BJ (cell line): ENCODE results near the gene KCNJ15. TPM values are rescaled to one million over a fixed set of nuclear protein-coding genes. Genes with fewer than 3 reads are reported as not detected.

Experiments used
- CTCF ChIA-PET: fragments of 350-600 bp; formaldehyde crosslinking; extraction: SDS; loops from one replicate; lab custom pipeline; 2021; ENCODE audit warnings: antibody characterized with exemption, inconsistent platforms; lab: Yijun Ruan, JAX
- POLR2A ChIA-PET: fragments of 300-600 bp; sonication (Branson Sonifier 250); formaldehyde crosslinking; extraction: SDS; loops from one replicate; lab custom pipeline; 2021; ENCODE audit warnings: antibody characterized with exemption; lab: Charles Lee
- DNase-seq: peaks from one replicate; pipeline ENCODE4 v3.0.0-alpha.2; 2011; ENCODE audit warnings: low read depth
- H3K27me3 ChIP-seq: 2 replicates; pipeline ENCODE4 v1.6.0; 2011; ENCODE audit warnings: low read length; ENCODE audit not compliant: control insufficient read depth, insufficient read depth
- H3K36me3 ChIP-seq: 2 replicates; pipeline ENCODE4 v1.5.1; 2011; ENCODE audit warnings: low read length; ENCODE audit not compliant: control insufficient read depth, insufficient read depth
- H3K4me3 ChIP-seq: 2 replicates; pipeline ENCODE4 v1.5.1; 2011; ENCODE audit warnings: low read depth, mild to moderate bottlenecking, control low read depth, low read length
- polyA plus RNA-seq: library from polyadenylated mRNA; depleted of rRNA; stranded (reverse); fragments of >200 nt; gene quantifications from 2 replicates; pipeline ENCODE4 v1.2.3, GENCODE V29; 2011
- TF ChIP-seq, protein P1 (sequence below): IDR thresholded peaks from 2 replicates; pipeline ENCODE4 v1.5.1; 2011; ENCODE audit warnings: low read depth, mild to moderate bottlenecking, control low read depth, inconsistent platforms, low read length, moderate library complexity; ENCODE audit not compliant: insufficient read depth

The KCNJ15 gene
- polyA plus RNA-seq, 1 experiment, result 0.02 TPM

DNA sequence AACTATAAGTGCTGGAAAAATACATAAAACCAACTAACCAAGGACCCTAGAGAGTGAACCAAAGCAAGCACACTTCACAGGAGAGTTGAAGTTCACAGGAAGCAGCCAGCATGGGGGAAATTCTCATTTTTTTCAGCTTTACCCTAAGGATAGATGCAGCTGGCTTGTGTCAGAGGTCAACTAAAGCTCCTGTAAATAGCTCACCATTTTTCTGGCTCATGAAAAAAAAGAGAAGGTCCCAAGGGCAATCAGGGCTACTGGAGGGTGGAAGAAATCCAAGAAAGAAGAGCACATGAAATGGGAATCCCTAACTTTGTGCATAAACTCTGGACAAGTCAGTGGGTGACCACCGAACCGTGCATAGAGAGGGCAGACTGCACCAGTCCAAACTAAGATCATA, 58.3 kb downstream of the KCNJ15 start:
- H3K4me3 ChIP-seq, result no peak overlapping the region
- H3K36me3 ChIP-seq, result no peaks in the 10 kb centered on the region
- H3K27me3 ChIP-seq, result no peaks in the 10 kb centered on the region
- CTCF ChIA-PET, result interaction anchor here (0.5 to 1.0 kb wide), 2 partner anchors 38 to 85 kb away, joined by 4 read pairs; no protein-coding TSS in a partner anchor
- TF ChIP-seq, protein P1, sequence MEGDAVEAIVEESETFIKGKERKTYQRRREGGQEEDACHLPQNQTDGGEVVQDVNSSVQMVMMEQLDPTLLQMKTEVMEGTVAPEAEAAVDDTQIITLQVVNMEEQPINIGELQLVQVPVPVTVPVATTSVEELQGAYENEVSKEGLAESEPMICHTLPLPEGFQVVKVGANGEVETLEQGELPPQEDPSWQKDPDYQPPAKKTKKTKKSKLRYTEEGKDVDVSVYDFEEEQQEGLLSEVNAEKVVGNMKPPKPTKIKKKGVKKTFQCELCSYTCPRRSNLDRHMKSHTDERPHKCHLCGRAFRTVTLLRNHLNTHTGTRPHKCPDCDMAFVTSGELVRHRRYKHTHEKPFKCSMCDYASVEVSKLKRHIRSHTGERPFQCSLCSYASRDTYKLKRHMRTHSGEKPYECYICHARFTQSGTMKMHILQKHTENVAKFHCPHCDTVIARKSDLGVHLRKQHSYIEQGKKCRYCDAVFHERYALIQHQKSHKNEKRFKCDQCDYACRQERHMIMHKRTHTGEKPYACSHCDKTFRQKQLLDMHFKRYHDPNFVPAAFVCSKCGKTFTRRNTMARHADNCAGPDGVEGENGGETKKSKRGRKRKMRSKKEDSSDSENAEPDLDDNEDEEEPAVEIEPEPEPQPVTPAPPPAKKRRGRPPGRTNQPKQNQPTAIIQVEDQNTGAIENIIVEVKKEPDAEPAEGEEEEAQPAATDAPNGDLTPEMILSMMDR, result no peak
- DNase-seq, result no peak
- POLR2A ChIA-PET, result no interaction called here

DNA sequence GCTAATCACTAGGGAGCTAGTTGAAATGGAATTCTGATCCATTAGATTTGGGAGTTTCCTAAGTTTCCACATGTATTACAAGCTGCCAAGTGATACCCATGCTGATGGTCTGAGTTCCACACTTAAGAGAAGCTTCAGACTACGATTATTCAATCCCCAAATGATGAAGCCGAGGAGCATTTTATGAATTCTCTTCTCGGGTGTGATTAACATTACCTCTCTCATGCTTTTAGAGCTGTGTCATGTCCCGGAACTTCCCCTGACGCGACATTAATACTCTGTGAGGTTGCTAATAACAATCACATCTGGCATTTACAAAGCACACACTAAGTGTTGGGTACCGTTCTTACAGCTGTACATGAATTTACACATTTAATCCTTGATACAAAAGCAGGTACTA, 63.0 kb downstream of the KCNJ15 start:
- CTCF ChIA-PET, result interaction anchor here (1.0 to 1.5 kb wide), 3 partner anchors 11 to 20 kb away, joined by 3 to 5 read pairs (median 3); no protein-coding TSS in a partner anchor
- DNase-seq, result peak; percentile 56
- TF ChIP-seq, protein P1, result no peak
- Histone ChIP-seq H3K36me3 (no peaks in the 10 kb centered on the region), H3K27me3 (no peaks in the 10 kb centered on the region), H3K4me3 (no peak overlapping the region)
- POLR2A ChIA-PET, result interaction anchor here (0.6 kb wide), 1 partner anchor 16 kb away, joined by 7 read pairs; no protein-coding TSS in a partner anchor

DNA sequence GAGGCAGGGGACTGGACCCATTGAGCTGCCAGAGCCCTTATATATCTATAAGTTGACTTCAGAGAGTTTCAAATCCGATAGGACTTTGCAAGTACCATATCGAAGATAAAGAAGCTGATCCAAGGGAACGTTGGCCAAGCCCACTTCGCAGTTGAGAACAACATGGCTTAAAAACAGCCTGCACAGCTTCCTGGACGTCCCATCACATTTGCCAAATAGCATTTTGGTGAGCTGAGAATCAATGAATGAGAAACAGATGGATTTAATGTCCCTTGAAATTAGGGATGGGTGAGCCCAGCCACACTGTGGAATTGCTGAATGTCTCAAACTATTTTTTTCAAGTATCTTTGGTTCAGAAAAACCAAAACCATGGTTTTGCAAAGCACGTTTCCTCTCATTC, 64.8 kb downstream of the KCNJ15 start:
- CTCF ChIA-PET, result interaction anchor here (2.5 kb wide), 1 partner anchor 31 kb away, joined by 8 read pairs; no protein-coding TSS in a partner anchor
- Histone ChIP-seq H3K36me3 (no peaks in the 10 kb centered on the region), H3K27me3 (no peaks in the 10 kb centered on the region), H3K4me3 (no peak overlapping the region)
- no peak for DNase-seq
- TF ChIP-seq, protein P1, result no peak
- POLR2A ChIA-PET, result no interaction called here

DNA sequence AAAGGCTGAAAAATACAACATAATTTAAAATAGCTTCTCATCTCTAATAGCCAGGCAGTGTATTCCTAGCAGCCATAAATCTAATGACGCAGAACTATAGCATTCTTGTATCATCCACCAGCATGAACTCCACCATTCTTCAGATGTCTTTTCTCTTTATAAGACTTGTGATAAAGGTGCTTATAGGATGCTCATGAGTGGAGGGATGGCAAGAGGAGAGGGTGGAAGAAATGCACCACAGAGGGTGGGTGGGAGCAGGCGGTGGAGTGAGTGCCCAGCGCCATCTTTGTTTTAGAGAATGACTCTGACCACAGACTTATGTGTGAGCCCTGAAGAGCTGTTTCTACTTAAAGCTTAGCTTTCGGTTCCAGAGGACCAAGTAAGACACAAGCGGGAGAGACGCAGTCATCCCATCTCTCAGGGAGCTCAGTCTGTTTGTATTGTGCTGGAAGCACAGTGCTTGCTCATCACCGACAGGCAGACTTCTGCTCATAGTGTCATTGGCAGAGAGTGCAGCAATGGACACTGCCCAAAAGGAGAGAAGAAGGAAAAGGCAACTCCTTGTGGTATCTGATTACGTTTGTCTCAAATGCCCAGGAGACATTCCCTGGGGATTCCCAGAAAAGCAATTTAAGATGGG, 65.6 kb downstream of the KCNJ15 start:
- ChIA-PET POLR2A (no interaction called here), CTCF (interaction anchor here (0.9 to 4.3 kb wide), 4 partner anchors 30 to 91 kb away, joined by 3 to 18 read pairs (median 6); no protein-coding TSS in a partner anchor)
- TF ChIP-seq, protein P1, result no peak
- DNase-seq, result no peak
- H3K27me3 ChIP-seq, result no peaks in the 10 kb centered on the region
- H3K36me3 ChIP-seq, result no peaks in the 10 kb centered on the region
- no peak overlapping the region for H3K4me3 ChIP-seq

DNA sequence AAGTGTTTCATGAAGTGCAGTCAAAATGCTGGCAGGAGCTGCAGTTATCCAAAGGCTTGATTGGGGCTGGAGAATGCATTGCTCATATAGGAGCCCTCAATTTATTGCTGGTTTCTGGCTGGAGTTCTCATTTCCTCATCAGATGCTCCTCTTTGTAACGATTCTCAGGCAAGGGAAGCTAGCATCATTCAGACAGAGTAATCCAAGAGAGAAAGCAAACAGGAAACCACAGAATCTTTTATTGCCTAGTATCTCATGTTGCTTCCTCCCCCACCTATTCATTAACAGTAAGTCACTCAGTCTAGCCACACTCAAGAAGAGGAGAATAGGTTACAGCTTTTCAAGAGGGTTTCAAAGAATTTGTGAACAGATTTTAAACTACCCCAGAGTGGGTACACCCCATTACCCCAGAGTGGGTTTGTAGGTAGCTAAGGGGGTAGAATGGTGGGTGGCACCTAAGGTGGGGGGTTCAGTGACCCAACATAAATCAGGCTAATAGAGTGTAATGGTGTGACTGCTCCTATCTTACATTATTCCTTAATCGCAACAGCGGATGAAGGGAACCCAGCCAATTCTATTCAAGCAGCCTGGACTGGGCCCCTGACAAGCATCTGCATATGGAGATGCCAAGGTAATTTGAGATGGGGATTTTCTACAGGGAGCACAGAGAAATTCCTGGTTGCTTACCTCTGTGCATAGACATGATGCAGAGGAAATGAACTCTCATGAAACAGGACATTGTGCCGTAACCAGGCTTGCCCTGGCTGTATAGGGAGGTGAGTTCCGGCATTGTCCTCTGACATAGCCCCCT, 67.1 kb downstream of the KCNJ15 start:
- ChIA-PET POLR2A (no interaction called here), CTCF (interaction anchor here (0.8 to 4.3 kb wide), 6 partner anchors 9 to 153 kb away, joined by 3 to 18 read pairs (median 5); no protein-coding TSS in a partner anchor)
- Histone ChIP-seq H3K36me3 (no peaks in the 10 kb centered on the region), H3K27me3 (no peaks in the 10 kb centered on the region), H3K4me3 (no peak overlapping the region)
- peak; percentile 96 for DNase-seq
- TF ChIP-seq, protein P1, result no peak
